Smooth muscle cell (in vitro differentiated cells): ENCODE results near the gene ATP11A. TPM values are rescaled to one million over a fixed set of nuclear protein-coding genes. Genes with fewer than 3 reads are reported as not detected.

Experiments used
- DNase-seq: peaks from one replicate; lab custom pipeline; 2025; ENCODE audit not compliant: unreplicated experiment; lab: John Stamatoyannopoulos, UW
- H2AFZ ChIP-seq: fragments of 200-600 bp; sonication (generic); 2 replicates; pipeline ENCODE4 v1.6.0; 2016; ENCODE audit warnings: antibody characterized with exemption, low read depth, mild to moderate bottlenecking
- H3F3A ChIP-seq: fragments of 200-600 bp; sonication (generic); 2 replicates; pipeline ENCODE4 v1.6.0; 2017; ENCODE audit warnings: antibody characterized with exemption, low read depth
- H3K27ac ChIP-seq: fragments of 200-600 bp; sonication (generic); 2 replicates; pipeline ENCODE4 v1.5.1; 2016; ENCODE audit warnings: low read depth, mild to moderate bottlenecking
- H3K27me3 ChIP-seq: fragments of 200-600 bp; sonication (generic); 2 replicates; pipeline ENCODE4 v1.6.1; 2016; ENCODE audit warnings: low read depth, mild to moderate bottlenecking
- H3K36me3 ChIP-seq: fragments of 200-600 bp; sonication (generic); 2 replicates; pipeline ENCODE4 v1.5.1; 2016; ENCODE audit warnings: low read depth
- H3K4me1 ChIP-seq: fragments of 200-600 bp; sonication (generic); 2 replicates; pipeline ENCODE4 v1.5.1; 2016; ENCODE audit warnings: low read depth
- H3K4me2 ChIP-seq: fragments of 200-600 bp; sonication (generic); 2 replicates; pipeline ENCODE4 v1.6.0; 2016; ENCODE audit warnings: mild to moderate bottlenecking
- H3K4me3 ChIP-seq: fragments of 200-600 bp; sonication (generic); 2 replicates; pipeline ENCODE4 v1.5.1; 2016; ENCODE audit warnings: mild to moderate bottlenecking
- H3K79me2 ChIP-seq: fragments of 200-600 bp; sonication (generic); 2 replicates; pipeline ENCODE4 v1.6.0; 2016; ENCODE audit warnings: low read depth, mild to moderate bottlenecking
- H3K9ac ChIP-seq: fragments of 200-600 bp; sonication (generic); 2 replicates; pipeline ENCODE4 v1.6.0; 2016; ENCODE audit warnings: low read depth
- H3K9me3 ChIP-seq: fragments of 200-600 bp; sonication (generic); replicated peaks from 2 replicates; pipeline ENCODE4 v1.5.1; 2016; ENCODE audit warnings: low read depth
- H4K20me1 ChIP-seq: fragments of 200-600 bp; sonication (generic); 2 replicates; pipeline ENCODE4 v1.6.0; 2016; ENCODE audit warnings: low read depth
- CTCF ChIP-seq: fragments of 200-600 bp; sonication (generic); IDR thresholded peaks from 2 replicates; pipeline ENCODE4 v1.5.1; 2017; ENCODE audit warnings: borderline replicate concordance, mild to moderate bottlenecking, antibody characterized with exemption; ENCODE audit not compliant: insufficient read depth, poor library complexity, severe bottlenecking
- WGBS: methylation state at CpG from one replicate; pipeline ENCODE4 v1.1.7; 2016; ENCODE audit warnings: low lambda C conversion rate; 5-methylcytosine and 5-hydroxymethylcytosine counted together
- polyA plus RNA-seq: library from polyadenylated mRNA; unstranded; fragments of >200 nt; fragmentation: Nextera tagmentation; extraction: Ambion mirVana; gene quantifications from 2 replicates; pipeline ENCODE4 v1.2.1, GENCODE V29; 2016
- total RNA-seq: library from RNA; depleted of rRNA; stranded (reverse); fragments of >200 nt; gene quantifications from 2 replicates; pipeline ENCODE4 v1.2.3, GENCODE V29; 2014

Gene ATP11A
- total and polyA plus RNA-seq, 2 experiments from 2014 or later = 6.5 to 7.5 TPM

GRCh38 chr13:112836940-112837339, 147.1 kb downstream of the ATP11A start:
- Histone ChIP-seq H3K4me2 (no peak overlapping the region), H3K36me3 (no peaks in the 10 kb centered on the region)

GRCh38 chr13:112837371-112838037, 147.7 kb downstream of the ATP11A start:
- DNase-seq = no peak
- Histone ChIP-seq H3K79me2 (no peaks in the 10 kb centered on the region), H2AFZ (no peak overlapping the region), H4K20me1 (no peaks in the 10 kb centered on the region), H3K9me3 (no peaks in the 10 kb centered on the region), H3K27me3 (no peaks in the 10 kb centered on the region), H3K9ac (no peak overlapping the region), H3K27ac (no peak overlapping the region), H3F3A (no peaks in the 10 kb centered on the region), H3K4me3 (no peak overlapping the region), H3K36me3 (no peaks in the 10 kb centered on the region), H3K4me1 (no peaks in the 10 kb centered on the region), H3K4me2 (no peak overlapping the region)
- TF ChIP-seq CTCF = no peak
- WGBS = 96% methylated on average over 26 of the region's 26 CpGs

More at GRCh38 chr13:112836940-112837339, 147.1 kb downstream of the ATP11A start:
- H3F3A ChIP-seq = no peaks in the 10 kb centered on the region
- no peaks in the 10 kb centered on the region for H3K4me1 ChIP-seq
- H3K27ac ChIP-seq = no peak overlapping the region
- no peaks in the 10 kb centered on the region for H3K27me3 ChIP-seq
- H2AFZ ChIP-seq = no peak overlapping the region
- WGBS = over 99% methylated on average over 9 of the region's 12 CpGs
- H3K4me3 ChIP-seq = no peak overlapping the region
- DNase-seq = no peak
- H3K9me3 ChIP-seq = no peaks in the 10 kb centered on the region
- no peak for TF ChIP-seq CTCF
- no peaks in the 10 kb centered on the region for H3K79me2 ChIP-seq
- H4K20me1 ChIP-seq = no peaks in the 10 kb centered on the region
- H3K9ac ChIP-seq = no peak overlapping the region

- H3K27ac ChIP-seq = no peak overlapping the region
- WGBS = 95% methylated on average over 32 of the region's 35 CpGs
- H3K9ac ChIP-seq = no peak overlapping the region
- no peaks in the 10 kb centered on the region for H3K36me3 ChIP-seq
- H2AFZ ChIP-seq = no peak overlapping the region
- H3K9me3 ChIP-seq = no peaks in the 10 kb centered on the region
- no peak for TF ChIP-seq CTCF
- H3K4me3 ChIP-seq = no peak overlapping the region
- H3K4me2 ChIP-seq = no peak overlapping the region
- H4K20me1 ChIP-seq = no peaks in the 10 kb centered on the region
- no peaks in the 10 kb centered on the region for H3K4me1 ChIP-seq
- no peaks in the 10 kb centered on the region for H3K27me3 ChIP-seq
- no peak for DNase-seq
- no peaks in the 10 kb centered on the region for H3K79me2 ChIP-seq
- no peaks in the 10 kb centered on the region for H3F3A ChIP-seq
These were observed 148.4 kb downstream of the ATP11A start for GRCh38 chr13:112838038-112838841.
